Esophagus squamous epithelium (tissue), 5 donors: Measurements from ENCODE around the gene FXYD6. TPM values are rescaled to one million over a fixed set of nuclear protein-coding genes. Genes with fewer than 3 reads are reported as not detected.

ENCODE experiments used
- DNase-seq: peaks from one replicate; lab custom pipeline; 2025; lab: John Stamatoyannopoulos, UW
- H3K27ac ChIP-seq, 4 donors: fragments of 200-600 bp; sonication (generic); one replicate each; pipeline ENCODE4 v1.5.1; 2016 to 2019; ENCODE audit warnings: mild to moderate bottlenecking in 1 of 4
- H3K27me3 ChIP-seq, 4 donors: fragments of 200-600 bp; sonication (generic); 1 replicate in 3 of 4; 2 replicates in 1 of 4; pipeline versions ENCODE4 v1.5.1 to v1.6.0; 2017 to 2021; ENCODE audit warnings: antibody characterized with exemption in 1 of 4
- H3K36me3 ChIP-seq, 3 donors: fragments of 200-600 bp; sonication (generic); one replicate each; pipeline ENCODE4 v1.5.1; 2016 to 2019
- H3K4me1 ChIP-seq, 3 donors: fragments of 200-600 bp; sonication (generic); one replicate each; pipeline ENCODE4 v1.5.1; 2017 to 2019
- H3K4me3 ChIP-seq, 4 donors: fragments of 200-600 bp; sonication (generic); 1 replicate in 3 of 4; 2 replicates in 1 of 4; pipeline ENCODE4 v1.5.1; 2016 to 2019; ENCODE audit warnings: mild to moderate bottlenecking in 2 of 4, moderate library complexity in 1 of 4
- H3K9me3 ChIP-seq, 3 donors: fragments of 200-600 bp; sonication (generic); one replicate each; pipeline ENCODE4 v1.5.1; 2016 to 2019
- POLR2A ChIP-seq, 4 donors: fragments of 450-650 bp; IDR thresholded peaks; one replicate each; pipeline ENCODE4 v1.6.1; 2017; ENCODE audit warnings: antibody characterized with exemption in 4 of 4, mild to moderate bottlenecking in 4 of 4, moderate library complexity in 3 of 4
- WGBS, 2 donors: methylation state at CpG; one replicate each; pipeline ENCODE4 v1.1.5; 2018; 5-methylcytosine and 5-hydroxymethylcytosine counted together
- intact Hi-C: fragments of 100-400 bp; cut with DNase I; formaldehyde crosslinking; loops from one replicate; pipeline ENCODE4 v1.15.0; 2022
- total RNA-seq, 4 donors: library from RNA; depleted of rRNA; stranded (reverse); fragments of >200 nt; gene quantifications; one replicate each; pipeline ENCODE4 v1.1.0, GENCODE V29; 2016
- TF ChIP-seq, protein P1 (sequence below), 6 experiments: fragments of 450-650 bp in 4 of 6; fragments of 200-600 bp in 2 of 6; sonication (generic) in 2 of 6; IDR thresholded peaks; one replicate each; pipeline ENCODE4 v1.5.1; 2016 to 2019; ENCODE audit warnings: antibody characterized with exemption in 6 of 6, mild to moderate bottlenecking in 4 of 6, moderate library complexity in 4 of 6
- donor health status: DM: yes; HTN: yes; CAD: no.

The FXYD6 gene
- total RNA-seq, 4 donors from 2014 or later = 0.61 to 27.7 (median 2.1) TPM

DNA sequence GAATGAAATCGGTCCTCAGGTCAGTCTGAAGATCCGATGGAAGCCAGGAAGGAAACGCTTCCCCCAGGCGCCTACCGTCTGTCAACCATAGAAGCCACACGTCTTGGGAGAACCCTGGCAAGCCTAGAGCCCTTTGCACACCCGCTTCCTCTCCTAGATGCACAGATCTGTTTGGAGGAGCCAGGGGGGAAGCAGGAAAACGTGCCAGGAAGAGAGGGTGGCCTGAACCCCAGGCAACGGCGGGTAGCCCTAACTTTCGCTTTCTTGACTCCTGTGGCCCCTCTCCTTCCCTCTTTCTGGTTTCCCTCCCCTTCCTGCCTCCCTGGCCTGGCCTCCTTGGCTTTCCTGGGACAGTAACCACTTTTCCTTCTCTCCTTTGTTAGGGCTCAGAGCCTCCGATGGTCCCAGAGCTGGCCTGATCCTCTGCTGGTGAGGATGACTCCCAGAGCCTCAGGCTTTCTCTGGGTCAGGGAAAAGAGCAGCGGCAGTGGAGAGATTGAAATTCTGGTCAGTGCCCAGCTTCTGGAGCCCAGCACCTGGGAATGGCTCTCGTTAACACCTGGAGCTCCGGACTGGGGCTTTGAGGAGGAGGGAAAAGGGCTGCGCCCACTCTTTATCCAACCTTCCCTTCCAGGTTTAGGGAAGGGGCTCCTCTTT, 2.1 kb downstream of the FXYD6 start:
- intact Hi-C loops = no loop called here
- peaks cover 5 to 84% (median 11%) of the 10 kb centered on the region in 4 donors for H3K27me3 ChIP-seq
- H3K27ac ChIP-seq = peak overlapping the region in 3 of 4 donors; percentile 8 to 61 (median 10)
- TF ChIP-seq POLR2A (IDR thresholded peaks at IDR 0.05) = no peak
- TF ChIP-seq, protein P1, sequence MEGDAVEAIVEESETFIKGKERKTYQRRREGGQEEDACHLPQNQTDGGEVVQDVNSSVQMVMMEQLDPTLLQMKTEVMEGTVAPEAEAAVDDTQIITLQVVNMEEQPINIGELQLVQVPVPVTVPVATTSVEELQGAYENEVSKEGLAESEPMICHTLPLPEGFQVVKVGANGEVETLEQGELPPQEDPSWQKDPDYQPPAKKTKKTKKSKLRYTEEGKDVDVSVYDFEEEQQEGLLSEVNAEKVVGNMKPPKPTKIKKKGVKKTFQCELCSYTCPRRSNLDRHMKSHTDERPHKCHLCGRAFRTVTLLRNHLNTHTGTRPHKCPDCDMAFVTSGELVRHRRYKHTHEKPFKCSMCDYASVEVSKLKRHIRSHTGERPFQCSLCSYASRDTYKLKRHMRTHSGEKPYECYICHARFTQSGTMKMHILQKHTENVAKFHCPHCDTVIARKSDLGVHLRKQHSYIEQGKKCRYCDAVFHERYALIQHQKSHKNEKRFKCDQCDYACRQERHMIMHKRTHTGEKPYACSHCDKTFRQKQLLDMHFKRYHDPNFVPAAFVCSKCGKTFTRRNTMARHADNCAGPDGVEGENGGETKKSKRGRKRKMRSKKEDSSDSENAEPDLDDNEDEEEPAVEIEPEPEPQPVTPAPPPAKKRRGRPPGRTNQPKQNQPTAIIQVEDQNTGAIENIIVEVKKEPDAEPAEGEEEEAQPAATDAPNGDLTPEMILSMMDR (IDR thresholded peaks at IDR 0.05) = no peak
- H3K9me3 ChIP-seq = no peaks in the 10 kb centered on the region
- H3K36me3 ChIP-seq = no peaks in the 10 kb centered on the region
- WGBS, 2 donors = 48 to 63% methylated on average over 13 of the region's 16 CpGs
- H3K4me3 ChIP-seq = peak overlapping the region in 2 of 4 donors; percentile 15 to 75
- DNase-seq = no peak
- H3K4me1 ChIP-seq = peaks cover 16 to 72% (median 26%) of the 10 kb centered on the region in 3 donors

DNA sequence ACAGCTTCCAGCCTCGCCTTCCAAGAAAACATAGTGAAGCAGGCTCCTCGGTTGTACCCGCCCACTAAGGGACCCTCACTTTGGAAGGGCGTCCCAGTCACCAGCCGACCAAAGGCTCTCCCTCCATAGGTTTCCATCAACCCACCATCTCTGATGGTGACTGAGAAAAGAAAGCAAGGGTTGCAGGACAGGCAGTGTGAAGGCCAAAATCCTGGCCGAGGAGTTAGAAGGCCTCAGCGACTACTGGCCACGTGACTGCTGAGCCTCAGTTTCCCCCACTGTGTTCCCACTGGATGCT, 2.7 kb downstream of the FXYD6 start:
- peaks cover 16 to 72% (median 26%) of the 10 kb centered on the region in 3 donors for H3K4me1 ChIP-seq

DNA sequence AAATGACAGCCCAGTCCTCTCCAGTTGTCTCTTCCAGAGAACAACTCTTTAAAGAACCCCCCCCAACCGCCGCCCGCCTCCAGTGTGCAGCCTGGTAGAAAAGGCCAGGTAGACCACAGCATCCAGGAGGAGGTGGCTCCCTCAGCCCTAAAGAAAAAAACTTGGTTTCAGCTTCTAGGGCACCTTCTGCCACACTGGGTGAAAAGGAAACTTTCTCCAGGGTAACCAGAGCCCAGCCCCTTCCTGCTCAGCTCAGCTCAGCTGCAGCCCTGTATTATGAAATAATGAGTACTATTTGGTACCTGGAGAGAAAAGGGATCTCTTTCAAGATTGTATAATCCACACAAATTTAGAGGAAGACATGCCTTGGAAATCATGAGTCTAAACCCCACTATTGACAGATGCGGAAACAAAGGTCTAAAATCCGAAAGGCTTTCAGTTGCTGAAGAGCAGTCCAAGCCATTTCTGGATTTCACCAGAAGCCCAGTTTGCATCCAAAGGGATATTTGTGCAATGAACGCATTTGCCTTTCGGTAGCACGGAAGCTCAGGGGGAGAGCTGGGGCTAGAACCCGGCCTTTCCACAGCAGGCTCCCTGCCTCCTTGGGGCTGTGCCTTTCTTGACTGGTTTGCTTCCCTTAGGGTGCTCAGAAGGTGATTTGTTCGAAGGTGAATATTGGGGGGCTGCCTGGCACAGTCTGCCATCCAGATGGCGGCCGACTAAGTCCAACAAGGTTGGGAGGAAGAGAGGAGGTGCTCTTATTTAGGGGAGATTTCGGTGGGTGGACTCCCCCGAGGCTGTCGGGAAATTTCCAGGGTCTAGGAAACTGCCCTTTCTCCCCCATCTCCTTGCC, 3.3 kb downstream of the FXYD6 start:
- Histone ChIP-seq H3K9me3 (no peaks in the 10 kb centered on the region), H3K4me1 (peaks cover 16 to 72% (median 26%) of the 10 kb centered on the region in 3 donors), H3K4me3 (no peak overlapping the region), H3K27ac (peak overlapping the region in 3 of 4 donors; percentile 33 to 61 (median 58)), H3K36me3 (no peaks in the 10 kb centered on the region), H3K27me3 (peaks cover 5 to 73% (median 11%) of the 10 kb centered on the region in 4 donors)
- intact Hi-C loops = no loop called here
- no peak for DNase-seq
- no peak for TF ChIP-seq POLR2A (IDR thresholded peaks at IDR 0.05)
- TF ChIP-seq, protein P1 (IDR thresholded peaks at IDR 0.05) = no peak
- WGBS, 2 donors = 78 to 88% methylated on average over 11 to 12 of the region's 15 CpGs

More for the DNA sequence above, 2.7 kb downstream of the FXYD6 start:
- no peak for TF ChIP-seq POLR2A (IDR thresholded peaks at IDR 0.05)
- TF ChIP-seq, protein P1 (IDR thresholded peaks at IDR 0.05) = no peak
- WGBS, 2 donors = 63 to 76% methylated on average over 4 to 5 of the region's 8 CpGs
- no peak for DNase-seq
- intact Hi-C loops = no loop called here
- Histone ChIP-seq H3K27me3 (peaks cover 5 to 78% (median 11%) of the 10 kb centered on the region in 4 donors), H3K36me3 (no peaks in the 10 kb centered on the region), H3K9me3 (no peaks in the 10 kb centered on the region), H3K4me3 (no peak overlapping the region), H3K27ac (peak overlapping the region in 3 of 4 donors; percentile 33 to 61 (median 58))

DNA sequence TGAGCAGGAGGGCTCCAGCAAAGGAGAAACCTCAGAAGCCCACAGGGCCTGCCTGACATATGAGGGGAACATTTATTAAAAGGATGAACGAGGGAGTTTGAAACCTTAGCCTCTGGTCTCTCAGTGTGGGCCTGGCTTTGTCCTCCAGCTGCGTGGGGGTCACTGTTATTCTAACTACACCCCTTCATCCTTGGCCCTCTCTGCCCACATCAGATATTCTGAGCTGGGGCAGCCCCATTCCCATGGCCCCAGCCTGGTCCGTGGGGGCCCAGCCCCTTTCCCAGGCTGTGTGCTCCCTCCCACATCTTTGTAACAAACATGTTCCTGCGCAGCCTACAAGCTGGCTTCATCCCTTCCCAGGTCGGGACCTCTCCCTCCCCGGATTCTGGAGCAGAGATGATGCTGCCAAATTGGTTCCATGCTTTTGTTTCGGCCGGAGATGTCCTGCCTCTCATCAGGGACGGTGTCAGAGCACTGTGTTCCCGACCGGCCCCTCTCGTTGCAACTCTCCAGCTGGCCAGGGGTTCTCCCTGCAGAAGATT, 4.0 kb downstream of the FXYD6 start:
- intact Hi-C loops = no loop called here
- DNase-seq = no peak
- H3K9me3 ChIP-seq = no peaks in the 10 kb centered on the region
- no peak for TF ChIP-seq POLR2A (IDR thresholded peaks at IDR 0.05)
- TF ChIP-seq, protein P1 (IDR thresholded peaks at IDR 0.05) = no peak
- no peaks in the 10 kb centered on the region for H3K36me3 ChIP-seq
- H3K27me3 ChIP-seq = peaks cover 5 to 73% (median 11%) of the 10 kb centered on the region in 4 donors
- WGBS, 2 donors = 56 to 76% methylated on average over 6 to 12 of the region's 12 CpGs
- H3K4me1 ChIP-seq = peaks cover 16 to 72% (median 26%) of the 10 kb centered on the region in 3 donors
- no peak overlapping the region for H3K4me3 ChIP-seq
- H3K27ac ChIP-seq = peak overlapping the region in 3 of 4 donors; percentile 5 to 61 (median 11)
